ENCODE results near the gene CTDSP1.

The CTDSP1 gene

DNA sequence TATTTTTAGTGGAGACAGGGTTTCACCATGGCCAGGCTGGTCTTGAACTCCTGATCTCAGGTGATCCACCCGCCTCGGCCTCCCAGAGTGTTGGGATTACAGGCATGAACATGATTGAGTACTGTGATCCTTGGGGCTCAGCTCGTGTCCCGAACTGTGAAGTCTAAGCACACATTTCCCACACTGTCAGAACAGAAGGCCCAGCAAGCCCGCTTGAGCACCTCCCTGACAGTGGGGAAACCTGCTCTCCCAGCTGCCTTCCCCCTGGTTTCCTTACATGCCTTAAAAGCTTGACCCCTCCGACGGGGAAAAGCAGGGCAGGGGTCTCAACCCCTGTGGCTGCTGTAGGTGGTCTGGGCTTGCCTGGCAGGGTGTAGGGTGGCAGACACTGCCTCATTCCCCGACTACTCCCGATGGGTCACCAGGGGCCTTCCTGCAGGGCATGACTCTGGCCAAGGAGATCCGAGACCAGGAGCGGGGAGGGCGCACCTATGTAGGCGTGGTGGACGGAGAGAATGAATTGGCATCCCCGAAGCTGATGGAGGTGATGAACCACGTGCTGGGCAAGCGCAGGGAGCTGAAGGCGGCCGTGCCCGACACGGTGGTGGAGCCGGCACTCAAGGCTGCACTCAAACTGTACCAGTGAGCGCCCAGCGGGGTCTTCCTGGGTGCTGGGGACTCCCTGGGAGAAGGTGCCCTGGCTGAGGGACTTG is 29.3 kb downstream of the CTDSP1 start:
- TF ChIP-seq CTCF (IDR thresholded peaks at IDR 0.05), result no peak

- TF ChIP-seq CTCF (IDR thresholded peaks at IDR 0.05), result no peak
Measured at GRCh38 chr2:218429911-218430692, 30.4 kb downstream of the CTDSP1 start.

DNA sequence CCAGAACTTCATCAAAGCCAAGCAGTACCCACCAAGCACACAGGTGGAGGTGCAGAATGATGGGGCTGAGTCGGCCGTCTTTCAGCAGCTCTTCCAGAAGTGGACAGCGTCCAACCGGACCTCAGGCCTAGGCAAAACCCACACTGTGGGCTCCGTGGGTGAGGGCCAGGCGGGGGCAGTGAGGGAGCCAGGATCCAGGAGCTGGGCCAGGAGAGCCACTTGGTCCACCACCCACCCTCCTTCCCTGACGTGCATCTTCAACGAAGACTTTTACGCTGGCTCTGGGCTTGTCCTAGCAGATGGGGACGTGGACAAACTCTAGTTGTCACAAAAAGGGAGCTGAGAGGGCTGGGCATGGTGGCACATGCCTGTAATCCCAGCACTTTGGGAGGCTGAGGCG is 31.1 kb downstream of the CTDSP1 start:
- no peak for TF ChIP-seq CTCF (IDR thresholded peaks at IDR 0.05)

GRCh38 chr2:218431878-218432277 is 32.2 kb downstream of the CTDSP1 start:
- TF ChIP-seq CTCF (IDR thresholded peaks at IDR 0.05), result no peak

- no peak for TF ChIP-seq CTCF (IDR thresholded peaks at IDR 0.05)
Measured at GRCh38 chr2:218432676-218433365, 33.2 kb downstream of the CTDSP1 start.

DNA sequence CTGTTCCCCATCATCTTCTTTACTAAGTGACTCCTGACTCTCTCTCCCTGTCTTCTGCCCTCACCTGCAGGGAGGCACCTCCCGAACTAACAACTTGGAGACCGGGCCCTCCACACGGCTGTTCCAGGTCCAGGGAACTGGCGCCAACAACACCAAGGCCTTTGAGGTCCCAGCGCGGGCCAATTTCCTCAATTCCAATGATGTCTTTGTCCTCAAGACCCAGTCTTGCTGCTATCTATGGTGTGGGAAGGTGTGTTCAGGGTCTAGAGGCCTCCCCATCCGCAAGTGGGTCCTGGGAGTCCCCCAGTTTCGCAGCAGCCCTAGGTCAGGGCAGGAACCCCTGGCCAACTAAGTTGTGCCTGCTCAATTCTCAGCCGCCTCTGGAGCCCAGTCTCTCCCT is 34.8 kb downstream of the CTDSP1 start:
- TF ChIP-seq CTCF (IDR thresholded peaks at IDR 0.05), result no peak

DNA sequence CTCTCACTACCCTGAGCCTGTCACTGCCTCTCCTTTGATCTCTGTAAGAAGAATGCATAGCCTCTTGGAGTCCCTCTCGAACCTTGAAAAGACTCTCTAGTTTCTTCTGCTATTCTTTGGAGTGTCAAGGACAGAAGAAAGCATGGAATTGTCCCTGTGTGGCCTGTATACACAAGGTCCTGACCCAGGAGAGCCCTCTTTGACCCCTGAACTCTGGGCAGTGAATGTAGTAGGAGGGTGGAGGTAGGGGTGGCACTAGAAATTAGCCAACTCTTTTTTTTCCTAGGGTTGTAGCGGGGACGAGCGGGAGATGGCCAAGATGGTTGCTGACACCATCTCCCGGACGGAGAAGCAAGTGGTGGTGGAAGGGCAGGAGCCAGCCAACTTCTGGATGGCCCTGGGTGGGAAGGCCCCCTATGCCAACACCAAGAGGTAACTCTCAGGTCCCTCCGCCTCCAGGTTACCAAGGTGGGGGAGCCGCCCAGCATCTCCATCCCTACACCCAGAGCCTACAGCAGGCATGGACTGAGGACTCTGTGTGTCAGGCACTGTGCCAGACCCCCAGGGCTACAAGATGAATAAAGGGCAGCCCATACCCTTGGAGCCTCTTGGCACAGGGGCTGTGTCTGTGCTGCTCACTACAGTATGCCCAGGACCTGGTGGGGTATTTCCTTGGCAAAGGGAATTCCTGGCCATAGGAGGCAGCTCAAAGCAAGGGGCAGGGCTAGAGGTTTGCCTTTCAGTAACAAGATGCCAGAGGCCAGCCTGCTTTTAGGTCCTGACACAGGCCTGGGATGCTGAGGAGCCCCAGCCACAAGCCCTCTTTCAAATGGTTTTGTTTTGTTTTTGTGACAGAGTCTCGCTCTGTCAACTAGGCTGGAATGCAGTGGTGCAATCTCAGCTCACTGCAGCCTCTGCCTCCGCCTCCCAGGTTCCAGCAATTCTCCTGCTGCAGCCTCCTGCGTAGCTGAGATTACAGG is 35.6 kb downstream of the CTDSP1 start:
- TF ChIP-seq CTCF (IDR thresholded peaks at IDR 0.05), result no peak
